H1 (cell line): Measurements from ENCODE around the gene SMYD3. TPM values are rescaled to one million over a fixed set of nuclear protein-coding genes. Genes with fewer than 3 reads are reported as not detected.

Source experiments
- CTCF ChIA-PET: fragments of 300-600 bp; sonication (Branson Sonifier 250); formaldehyde crosslinking; loops from one replicate; lab custom pipeline; 2021; ENCODE audit not compliant: partially characterized antibody; lab: Charles Lee
- POLR2A ChIA-PET: fragments of 300-600 bp; sonication (Branson Sonifier 250); formaldehyde crosslinking; loops from one replicate; lab custom pipeline; 2021; ENCODE audit warnings: inconsistent platforms; ENCODE audit not compliant: partially characterized antibody; lab: Charles Lee
- DNase-seq, 2 experiments: peaks; one replicate each; pipeline versions ENCODE4 v3.0.0 to v3.0.0-alpha.2; 2010 to 2022; ENCODE audit warnings: low spot score in 2 of 2, low read depth in 1 of 2, mixed read lengths in 1 of 2
- FAIRE-seq: peaks from 2 replicates; lab custom pipeline; 2011; peaks lifted over from hg19 to GRCh38; lab: Jason Lieb, UNC
- H2AFZ ChIP-seq: 2 replicates; pipeline ENCODE4 v1.8.1; 2012; ENCODE audit warnings: low read length, inconsistent platforms
- H2AK5ac ChIP-seq: 2 replicates; pipeline ENCODE4 v1.6.1; 2013; ENCODE audit warnings: low read depth, low read length
- H2BK120ac ChIP-seq: replicated peaks from 2 replicates; pipeline ENCODE3; 2013; ENCODE audit warnings: low read depth, low read length, inconsistent platforms
- H2BK12ac ChIP-seq: 2 replicates; pipeline ENCODE4 v1.6.1; 2013; ENCODE audit warnings: low read depth, low read length
- H2BK15ac ChIP-seq: 2 replicates; pipeline ENCODE4 v1.6.1; 2013; ENCODE audit warnings: low read length
- H2BK20ac ChIP-seq: 2 replicates; pipeline ENCODE4 v1.6.1; 2013; ENCODE audit warnings: low read length
- H2BK5ac ChIP-seq: 2 replicates; pipeline ENCODE4 v1.6.1; 2013; ENCODE audit warnings: low read depth, low read length
- H3K14ac ChIP-seq: 2 replicates; pipeline ENCODE4 v1.6.1; 2013; ENCODE audit warnings: inconsistent platforms; ENCODE audit not compliant: insufficient read length
- H3K18ac ChIP-seq: 2 replicates; pipeline ENCODE4 v1.6.1; 2013; ENCODE audit warnings: low read length; ENCODE audit errors: extremely low read depth
- H3K23ac ChIP-seq: 2 replicates; pipeline ENCODE4 v1.6.1; 2013; ENCODE audit warnings: inconsistent platforms; ENCODE audit not compliant: insufficient read length
- H3K23me2 ChIP-seq: 2 replicates; pipeline ENCODE4 v1.6.1; 2013; ENCODE audit warnings: low read depth, low read length
- H3K27ac ChIP-seq: 2 replicates; pipeline ENCODE4 v1.6.1; 2011; ENCODE audit warnings: low read depth, low read length, inconsistent platforms
- H3K27me3 ChIP-seq, 4 experiments: replicated peaks in 1 of 4; 1 replicate in 1 of 4; 2 replicates in 3 of 4; pipeline versions ENCODE4 v1.6.1 to v1.8.1; 2011 to 2013; ENCODE audit warnings: low read length in 3 of 4, mild to moderate bottlenecking in 3 of 4, inconsistent platforms in 2 of 4, mixed read lengths in 2 of 4, moderate library complexity in 1 of 4; ENCODE audit not compliant: control insufficient read depth in 3 of 4, insufficient read depth in 3 of 4; ENCODE audit errors: extremely low read depth in 1 of 4
- H3K36me3 ChIP-seq, 4 experiments: 2 replicates each; pipeline versions ENCODE4 v1.6.1 to v1.8.1; 2011 to 2013; ENCODE audit warnings: mild to moderate bottlenecking in 4 of 4, low read length in 3 of 4, moderate library complexity in 2 of 4, control low read depth in 1 of 4, inconsistent platforms in 1 of 4; ENCODE audit not compliant: insufficient read depth in 4 of 4, control insufficient read depth in 2 of 4
- H3K4ac ChIP-seq: replicated peaks from 2 replicates; pipeline ENCODE3; 2013; ENCODE audit warnings: low read length, low read depth, mixed read lengths, inconsistent platforms; ENCODE audit not compliant: insufficient read length
- H3K4me1 ChIP-seq, 4 experiments: replicated peaks in 1 of 4; 1 replicate in 1 of 4; 2 replicates in 3 of 4; pipeline versions ENCODE4 v1.6.1 to v1.8.1; 2011 to 2013; ENCODE audit warnings: low read length in 3 of 4, inconsistent platforms in 2 of 4, mixed read lengths in 1 of 4; ENCODE audit not compliant: insufficient read depth in 4 of 4, control insufficient read depth in 3 of 4
- H3K4me2 ChIP-seq, 2 experiments: 2 replicates each; pipeline versions ENCODE4 v1.6.1 to v1.8.1; 2011 to 2013; ENCODE audit warnings: low read depth in 2 of 2, low read length in 2 of 2, control low read depth in 1 of 2, inconsistent platforms in 1 of 2, mild to moderate bottlenecking in 1 of 2; ENCODE audit not compliant: insufficient read depth in 1 of 2
- H3K4me3 ChIP-seq, 4 experiments: fragments of 200-600, 300-600 bp in 1 of 4; sonication (generic), shearing (Covaris generic), sonication (Bioruptor Twin) in 1 of 4; 2 replicates each; pipeline versions ENCODE4 v1.5.1 to v1.8.1; 2011 to 2016; ENCODE audit warnings: low read length in 4 of 4, low read depth in 3 of 4, control low read depth in 2 of 4, inconsistent platforms in 2 of 4, mild to moderate bottlenecking in 2 of 4, mixed read lengths in 1 of 4, moderate library complexity in 1 of 4; ENCODE audit not compliant: insufficient read depth in 2 of 4; ENCODE audit errors: extremely low read depth in 1 of 4
- H3K56ac ChIP-seq: replicated peaks from 2 replicates; pipeline ENCODE3; 2013; ENCODE audit warnings: low read depth, mild to moderate bottlenecking, mixed read lengths, low read length, inconsistent platforms; ENCODE audit not compliant: insufficient read length
- H3K79me1 ChIP-seq: 2 replicates; pipeline ENCODE4 v1.6.1; 2013; ENCODE audit warnings: low read depth, low read length, control low read depth
- H3K79me2 ChIP-seq, 2 experiments: 2 replicates each; pipeline versions ENCODE4 v1.6.1 to v1.8.1; 2012 to 2013; ENCODE audit warnings: low read length in 2 of 2, mild to moderate bottlenecking in 2 of 2, inconsistent platforms in 1 of 2; ENCODE audit not compliant: insufficient read depth in 2 of 2, control insufficient read depth in 1 of 2
- H3K9ac ChIP-seq, 4 experiments: replicated peaks in 1 of 4; 1 replicate in 1 of 4; 2 replicates in 3 of 4; pipeline versions ENCODE4 v1.6.1 to v1.8.1; 2011 to 2013; ENCODE audit warnings: low read depth in 3 of 4, low read length in 3 of 4, control low read depth in 2 of 4, mild to moderate bottlenecking in 2 of 4, moderate library complexity in 2 of 4, inconsistent platforms in 1 of 4; ENCODE audit errors: extremely low read depth in 1 of 4
- H3K9me3 ChIP-seq, 2 experiments: 2 replicates each; pipeline versions ENCODE4 v1.6.1 to v1.8.1; 2012 to 2013; ENCODE audit warnings: mild to moderate bottlenecking in 2 of 2, moderate library complexity in 2 of 2, control low read depth in 1 of 2, inconsistent platforms in 1 of 2, low read depth in 1 of 2, low read length in 1 of 2, mixed read lengths in 1 of 2; ENCODE audit not compliant: insufficient read depth in 2 of 2
- H4K20me1 ChIP-seq, 2 experiments: replicated peaks in 1 of 2; 2 replicates each; pipeline versions ENCODE3 to v1.8.1; 2011 to 2013; ENCODE audit warnings: inconsistent platforms in 2 of 2, low read length in 2 of 2, mild to moderate bottlenecking in 1 of 2; ENCODE audit not compliant: insufficient read depth in 2 of 2, control insufficient read depth in 1 of 2
- H4K5ac ChIP-seq: 2 replicates; pipeline ENCODE4 v1.6.1; 2013; ENCODE audit warnings: low read length, low read depth, mixed read lengths, inconsistent platforms; ENCODE audit not compliant: insufficient read length
- H4K8ac ChIP-seq: 2 replicates; pipeline ENCODE4 v1.8.0; 2013; ENCODE audit warnings: mild to moderate bottlenecking, moderate library complexity, low read length, inconsistent platforms; ENCODE audit not compliant: insufficient read depth; ENCODE audit errors: extremely low read depth
- H4K91ac ChIP-seq: replicated peaks from 2 replicates; pipeline ENCODE3; 2013; ENCODE audit warnings: low read length, mixed read lengths, inconsistent platforms; ENCODE audit not compliant: insufficient read length
- FOSL1 ChIP-seq: IDR thresholded peaks from 2 replicates; pipeline ENCODE4 v1.6.1; 2011; ENCODE audit warnings: mild to moderate bottlenecking, low read depth, low read length, moderate library complexity; ENCODE audit not compliant: insufficient read depth
- JUND ChIP-seq: IDR thresholded peaks from 2 replicates; pipeline ENCODE4 v1.6.1; 2011; ENCODE audit warnings: mild to moderate bottlenecking, improper control_type of control experiment, low read length
- RAD21 ChIP-seq, 2 experiments: IDR thresholded peaks in 1 of 2; conservative IDR thresholded peaks in 1 of 2; 2 replicates each; pipeline ENCODE4 v1.6.1; 2011; ENCODE audit warnings: low read depth in 2 of 2, low read length in 2 of 2, improper control_type of control experiment in 1 of 2, inconsistent platforms in 1 of 2, mild to moderate bottlenecking in 1 of 2, moderate library complexity in 1 of 2
- RNF2 ChIP-seq: fragments of 200-900, 300-1000 bp; sonication (generic); IDR thresholded peaks from 2 replicates; pipeline ENCODE4 v1.7.1; 2016; ENCODE audit warnings: borderline replicate concordance, low read depth, mild to moderate bottlenecking, antibody characterized with exemption, low read length; ENCODE audit not compliant: poor library complexity, severe bottlenecking; ENCODE audit errors: missing control alignments
- RXRA ChIP-seq: IDR thresholded peaks from 2 replicates; pipeline ENCODE4 v1.6.1; 2011; ENCODE audit warnings: low read depth, mild to moderate bottlenecking, low read length, moderate library complexity; ENCODE audit not compliant: insufficient read depth
- SAP30 ChIP-seq: fragments of 300-600 bp; sonication (generic); IDR thresholded peaks from 2 replicates; pipeline ENCODE4 v1.7.1; 2012; ENCODE audit warnings: low read length, moderate library complexity, mild to moderate bottlenecking, inconsistent platforms; ENCODE audit not compliant: insufficient read depth, insufficient replicate concordance
- WGBS, 2 experiments: shearing (Covaris generic) in 1 of 2; methylation state at CpG; one replicate each; pipeline versions ENCODE4 v1.1.6 to v1.1.7; 2013 to 2015; ENCODE audit warnings: low lambda C conversion rate in 2 of 2, mixed read lengths in 2 of 2, inconsistent platforms in 1 of 2, low coverage in 1 of 2, missing lambda C conversion rate in 1 of 2; ENCODE audit not compliant: insufficient replicate concordance in 2 of 2, insufficient coverage in 1 of 2, insufficient read length in 1 of 2; ENCODE audit errors: extremely low coverage in 1 of 2, missing lambda C conversion rate in 1 of 2; 5-methylcytosine and 5-hydroxymethylcytosine counted together
- polyA plus RNA-seq, 7 experiments: library from polyadenylated mRNA; depleted of rRNA in 3 of 7; stranded (reverse) in 5 of 7; unstranded in 2 of 7; fragments of >200 nt in 5 of 7; fragments of 200-250 nt in 2 of 7; gene quantifications; 1 replicate in 5 of 7; 2 replicates in 1 of 7; 4 replicates in 1 of 7; pipeline versions ENCODE4 v1.2.1 to v1.2.3, GENCODE V29; 2011 to 2013; ENCODE audit warnings: missing spikeins in 2 of 7, mixed read lengths in 2 of 7
- total RNA-seq: library from RNA; stranded (reverse); fragmentation: NEBNext Ultra II Directional; extraction: Animal tissue kit (Norgen Biotek cat#: 25700); gene quantifications from 2 replicates; pipeline ENCODE4 v1.2.1, GENCODE V29; 2021
- TF ChIP-seq, protein P1 (sequence below): IDR thresholded peaks from 2 replicates; pipeline ENCODE4 v1.6.1; 2012; ENCODE audit warnings: inconsistent platforms
- TF ChIP-seq, protein P2 (sequence below), 3 experiments: IDR thresholded peaks; 1 replicate in 2 of 3; 2 replicates in 1 of 3; pipeline versions ENCODE4 v1.5.1 to v1.6.1; 2011; ENCODE audit warnings: low read length in 3 of 3, mild to moderate bottlenecking in 3 of 3, inconsistent platforms in 2 of 3, low read depth in 1 of 3, moderate library complexity in 1 of 3; ENCODE audit not compliant: insufficient read depth in 1 of 3; ENCODE audit errors: control extremely low read depth in 1 of 3
- TF ChIP-seq, protein P3 (sequence below): IDR thresholded peaks from 2 replicates; pipeline ENCODE4 v1.6.1; 2011; ENCODE audit warnings: low read depth, mild to moderate bottlenecking, low read length; ENCODE audit not compliant: insufficient read depth

Gene SMYD3
- total and polyA plus RNA-seq, 2 of the 8 experiments (the other 6 are each of a cell fraction or from before 2014, with no cell fraction given): 17.3 to 25.4 TPM

DNA sequence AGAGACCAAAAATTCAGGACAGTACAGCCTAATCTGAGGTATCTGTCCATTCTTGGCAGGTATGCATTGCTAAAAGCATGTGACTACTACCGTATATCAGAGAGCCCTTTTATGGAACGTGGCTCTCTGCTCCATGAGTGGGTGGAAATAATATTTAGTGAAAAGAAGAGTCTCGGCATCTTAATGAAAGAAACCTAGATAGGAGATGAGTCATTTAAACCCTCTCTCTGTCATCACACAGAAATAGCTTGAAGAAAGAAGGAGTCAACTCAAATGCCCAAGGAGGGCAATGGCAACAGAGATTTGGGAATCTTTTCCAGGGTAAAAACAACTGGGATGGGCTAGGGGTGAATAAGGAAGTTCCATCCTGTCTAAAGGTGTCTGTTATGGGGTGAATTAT lies 528.2 kb downstream of the SMYD3 start:
- no peaks in the 10 kb centered on the region for H4K20me1 ChIP-seq
- no peak overlapping the region for H2AK5ac ChIP-seq
- H4K5ac ChIP-seq: no peak overlapping the region
- no peak overlapping the region for H2BK15ac ChIP-seq
- no peak overlapping the region for H3K14ac ChIP-seq
- H3K18ac ChIP-seq: no peak overlapping the region
- H3K79me2 ChIP-seq: no peaks in the 10 kb centered on the region
- FAIRE-seq: no peak
- no peak overlapping the region for H3K4me3 ChIP-seq
- no peak overlapping the region for H2BK120ac ChIP-seq
- no peak overlapping the region for H2BK5ac ChIP-seq
- no peak overlapping the region for H3K9ac ChIP-seq
- H3K4me2 ChIP-seq: no peak overlapping the region
- WGBS, 2 experiments: 85% methylated on average over 3 of the region's 3 CpGs; no CpG with 5 or more reads in 1 of the 2 experiments
- H3K23ac ChIP-seq: no peak overlapping the region
- no peak overlapping the region for H3K56ac ChIP-seq
- H3K27me3 ChIP-seq: no peaks in the 10 kb centered on the region
- H3K27ac ChIP-seq: no peak overlapping the region
- no peak overlapping the region for H2BK20ac ChIP-seq
- H3K9me3 ChIP-seq: no peaks in the 10 kb centered on the region
- no peaks in the 10 kb centered on the region for H3K79me1 ChIP-seq
- no peaks in the 10 kb centered on the region for H3K4me1 ChIP-seq
- no peaks in the 10 kb centered on the region for H3K36me3 ChIP-seq
- ChIA-PET CTCF (interaction anchor here (1.0 kb wide), 1 partner anchor 24 kb away, joined by 3 read pairs; no protein-coding TSS in a partner anchor), POLR2A (no interaction called here)
- no peak overlapping the region for H3K4ac ChIP-seq
- no peak overlapping the region for H2BK12ac ChIP-seq
- H4K91ac ChIP-seq: no peak overlapping the region
- no peak for DNase-seq
- H2AFZ ChIP-seq: no peak overlapping the region
- no peak overlapping the region for H4K8ac ChIP-seq
- no peaks in the 10 kb centered on the region; the same call in 1 of the 2 replicates for H3K23me2 ChIP-seq
- TF ChIP-seq RAD21 (IDR thresholded peaks at IDR 0.05 in 1 of 2, conservative IDR thresholded peaks at IDR 0.05 in 1 of 2; ENCODE audit: low read depth in 2 of 2, low read length in 2 of 2) (no peak), RXRA (no peak), SAP30 (no peak), RNF2 (no peak), FOSL1 (no peak), JUND (no peak)
- TF ChIP-seq, protein P1, sequence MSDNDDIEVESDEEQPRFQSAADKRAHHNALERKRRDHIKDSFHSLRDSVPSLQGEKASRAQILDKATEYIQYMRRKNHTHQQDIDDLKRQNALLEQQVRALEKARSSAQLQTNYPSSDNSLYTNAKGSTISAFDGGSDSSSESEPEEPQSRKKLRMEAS: no peak
- TF ChIP-seq, protein P2, sequence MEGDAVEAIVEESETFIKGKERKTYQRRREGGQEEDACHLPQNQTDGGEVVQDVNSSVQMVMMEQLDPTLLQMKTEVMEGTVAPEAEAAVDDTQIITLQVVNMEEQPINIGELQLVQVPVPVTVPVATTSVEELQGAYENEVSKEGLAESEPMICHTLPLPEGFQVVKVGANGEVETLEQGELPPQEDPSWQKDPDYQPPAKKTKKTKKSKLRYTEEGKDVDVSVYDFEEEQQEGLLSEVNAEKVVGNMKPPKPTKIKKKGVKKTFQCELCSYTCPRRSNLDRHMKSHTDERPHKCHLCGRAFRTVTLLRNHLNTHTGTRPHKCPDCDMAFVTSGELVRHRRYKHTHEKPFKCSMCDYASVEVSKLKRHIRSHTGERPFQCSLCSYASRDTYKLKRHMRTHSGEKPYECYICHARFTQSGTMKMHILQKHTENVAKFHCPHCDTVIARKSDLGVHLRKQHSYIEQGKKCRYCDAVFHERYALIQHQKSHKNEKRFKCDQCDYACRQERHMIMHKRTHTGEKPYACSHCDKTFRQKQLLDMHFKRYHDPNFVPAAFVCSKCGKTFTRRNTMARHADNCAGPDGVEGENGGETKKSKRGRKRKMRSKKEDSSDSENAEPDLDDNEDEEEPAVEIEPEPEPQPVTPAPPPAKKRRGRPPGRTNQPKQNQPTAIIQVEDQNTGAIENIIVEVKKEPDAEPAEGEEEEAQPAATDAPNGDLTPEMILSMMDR (IDR thresholded peaks at IDR 0.05; ENCODE audit: control extremely low read depth in 1 of 3, insufficient read depth in 1 of 3, low read depth in 1 of 3, low read length in 3 of 3): no peak
- TF ChIP-seq, protein P3, sequence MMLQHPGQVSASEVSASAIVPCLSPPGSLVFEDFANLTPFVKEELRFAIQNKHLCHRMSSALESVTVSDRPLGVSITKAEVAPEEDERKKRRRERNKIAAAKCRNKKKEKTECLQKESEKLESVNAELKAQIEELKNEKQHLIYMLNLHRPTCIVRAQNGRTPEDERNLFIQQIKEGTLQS: no peak
